ENCODE data around the gene CLIP1.
A peak's percentile ranks its signal among the peaks of the same experiment; 100 is the strongest.

Gene CLIP1

DNA sequence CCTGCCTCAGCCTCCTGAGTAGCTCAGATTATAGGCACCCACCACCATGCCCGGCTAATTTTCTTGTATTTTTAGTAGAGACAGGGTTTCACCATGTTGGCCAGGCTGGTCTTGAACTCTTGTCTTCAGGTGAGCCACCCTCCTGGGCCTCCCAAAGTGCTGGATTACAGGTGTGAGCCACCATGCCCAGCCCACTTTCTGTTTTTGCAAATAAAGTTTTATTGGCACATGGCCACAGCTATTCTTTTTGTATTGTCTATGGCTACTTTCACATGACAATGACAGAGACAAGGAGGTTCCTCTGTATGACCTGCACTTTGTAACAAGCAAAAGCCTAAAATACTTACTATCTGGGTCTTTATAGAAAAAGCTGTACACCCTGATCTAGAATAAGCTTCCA is 176.9 kb downstream of the CLIP1 start:
- DNase-seq (ENCODE audit: low spot score), result no peak

DNA sequence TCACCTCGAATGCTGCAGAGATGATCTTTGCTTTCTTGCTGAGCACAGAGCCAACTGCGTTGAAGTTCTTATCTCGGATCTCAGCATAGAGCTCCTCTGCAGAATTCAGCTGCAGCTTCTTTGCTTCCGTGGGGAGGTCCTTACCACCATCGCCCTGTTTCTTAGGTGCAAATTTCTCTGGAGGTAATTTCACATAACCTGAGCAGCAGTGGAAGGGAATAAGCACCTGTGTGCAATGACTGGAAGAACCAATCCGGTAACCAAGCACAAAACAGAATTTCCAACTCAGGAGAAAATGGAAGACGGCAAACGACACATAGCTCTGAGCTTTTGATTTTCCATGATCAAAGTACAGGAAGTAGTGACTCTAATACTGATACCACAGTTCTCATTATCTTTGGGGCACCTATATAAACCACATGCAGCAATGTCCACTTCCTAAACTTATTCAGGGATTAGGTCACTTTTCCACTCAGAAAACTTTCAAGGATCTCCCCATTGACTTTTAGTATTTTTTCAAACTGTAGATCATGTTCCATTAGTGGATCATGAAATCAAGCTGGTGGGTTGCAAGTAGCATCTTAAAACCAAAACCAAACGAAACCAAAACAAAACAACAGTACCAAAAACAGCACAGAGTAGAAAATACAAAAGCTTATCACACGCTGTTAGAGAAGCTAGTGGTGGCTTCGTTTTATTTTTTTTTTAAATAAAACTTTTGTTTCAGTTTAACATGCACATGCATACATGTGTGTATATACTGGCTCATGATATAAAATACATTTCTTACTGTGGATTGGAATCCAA is 177.7 kb downstream of the CLIP1 start:
- DNase-seq (ENCODE audit: low spot score), result no peak

DNA sequence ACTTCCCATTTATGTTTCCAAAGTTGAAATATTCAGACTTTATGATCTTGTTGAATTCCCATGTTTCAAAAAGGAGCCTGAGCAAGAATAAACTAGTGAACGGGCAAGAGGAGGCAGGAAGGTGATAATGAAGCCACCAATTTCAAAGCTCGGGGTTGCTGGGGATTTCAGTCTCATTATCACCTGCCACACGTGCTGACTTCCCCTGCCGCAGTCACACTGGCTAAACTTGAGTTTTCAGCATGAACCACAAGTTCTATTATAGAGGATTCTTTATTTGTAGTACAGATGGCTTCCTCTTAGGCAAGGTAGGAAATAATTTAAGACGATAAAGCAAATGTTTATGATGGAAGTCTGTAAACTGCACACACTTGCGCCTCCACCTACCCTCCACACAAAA is 178.5 kb downstream of the CLIP1 start:
- no peak for DNase-seq (ENCODE audit: low spot score)

DNA sequence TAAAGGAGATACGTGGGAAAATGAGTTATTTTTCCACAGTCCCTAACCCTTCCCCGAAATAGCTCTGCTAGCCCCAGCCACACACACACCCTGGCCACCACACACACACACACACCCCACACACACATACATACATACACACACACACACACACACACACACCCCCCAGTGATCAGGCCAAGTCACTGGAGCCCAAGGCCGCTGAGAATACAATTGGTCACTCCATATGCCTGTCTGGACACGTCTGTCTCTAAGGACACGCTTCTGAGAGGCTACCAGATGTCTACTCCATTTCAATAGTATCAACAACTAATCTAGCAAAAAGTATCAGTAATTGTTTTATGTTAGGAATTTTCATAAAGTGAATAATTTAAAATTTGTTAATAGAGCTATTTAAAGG is 183.6 kb downstream of the CLIP1 start:
- no peak for DNase-seq (ENCODE audit: low spot score)

DNA sequence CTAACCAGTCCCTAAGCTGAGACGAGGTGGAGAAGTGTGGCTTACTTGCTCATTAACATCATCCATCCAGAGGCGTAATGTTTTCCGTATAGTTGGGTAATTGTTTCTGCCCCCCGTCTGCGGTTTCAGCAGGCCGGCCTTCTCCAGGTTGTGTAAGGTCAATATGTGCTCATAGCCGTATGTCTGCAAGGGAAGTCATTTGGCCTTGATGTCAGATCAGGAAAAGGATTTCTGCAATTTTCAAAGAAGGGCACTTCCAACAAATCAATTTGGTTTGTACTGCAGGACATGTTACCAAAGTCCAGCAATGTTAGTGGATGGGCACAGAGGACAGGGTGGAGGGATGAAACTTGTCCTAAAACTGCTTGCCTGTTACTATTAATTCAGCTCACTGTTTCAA is 186.7 kb downstream of the CLIP1 start:
- DNase-seq (ENCODE audit: low spot score), result no peak

DNA sequence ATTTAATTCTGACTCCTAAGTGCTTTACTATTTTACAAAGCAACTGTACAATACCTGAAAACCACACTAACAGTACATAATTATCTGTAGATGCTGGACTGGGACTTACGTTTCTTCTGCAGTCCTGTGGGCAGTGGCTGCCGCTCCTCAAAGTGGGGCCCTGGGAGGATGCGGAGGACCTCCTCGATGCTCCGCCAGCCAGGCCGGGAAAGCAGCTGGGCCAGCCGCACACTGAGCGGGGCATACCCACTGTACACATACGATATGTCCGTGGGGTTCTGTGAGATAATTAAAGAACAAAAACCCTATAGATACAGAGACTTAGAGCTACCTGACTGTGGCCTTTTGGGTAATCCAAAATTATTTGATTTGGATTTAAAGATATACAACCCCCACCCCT is 189.8 kb downstream of the CLIP1 start:
- no peak for DNase-seq (ENCODE audit: low spot score)

DNA sequence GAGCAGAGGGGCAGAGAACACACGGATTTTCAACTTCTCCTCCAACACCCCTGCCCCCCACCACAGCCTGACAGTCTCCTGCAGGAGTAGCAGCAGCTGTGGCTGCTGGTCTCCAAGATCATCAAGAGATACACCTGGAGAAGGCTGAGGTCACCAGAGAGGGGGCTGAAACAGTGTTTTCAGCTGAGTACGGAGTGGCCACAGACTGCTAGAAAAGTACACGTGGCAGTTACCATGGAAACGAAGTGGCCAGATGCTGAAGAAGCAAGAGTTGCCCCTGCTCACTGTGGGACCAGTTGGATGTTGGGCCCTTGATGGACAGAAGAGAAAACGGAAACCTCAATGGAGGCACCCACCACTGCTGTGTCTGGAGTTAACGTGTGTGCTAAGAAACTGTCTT is 191.7 kb downstream of the CLIP1 start:
- no peak for DNase-seq (ENCODE audit: low spot score)

DNA sequence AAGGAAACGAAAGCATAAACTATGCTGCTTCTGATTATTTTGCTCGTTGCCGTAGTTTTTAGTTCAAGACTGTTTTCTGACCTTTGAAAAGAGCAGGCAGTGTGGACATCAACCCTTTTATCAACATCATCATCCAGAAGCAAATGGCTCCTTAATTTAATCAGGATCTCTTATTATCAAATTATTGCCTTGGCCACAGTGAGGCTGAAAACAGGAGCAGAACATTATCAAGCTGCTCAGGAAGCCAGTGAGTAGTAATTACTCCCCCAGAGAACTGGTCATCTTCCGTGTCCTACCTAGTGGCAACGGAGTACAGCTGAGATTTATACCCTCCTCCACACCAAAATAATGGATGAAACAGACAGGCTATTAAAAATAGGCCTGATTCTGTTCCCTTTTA is 194.4 kb downstream of the CLIP1 start:
- DNase-seq (ENCODE audit: low spot score), result no peak

DNA sequence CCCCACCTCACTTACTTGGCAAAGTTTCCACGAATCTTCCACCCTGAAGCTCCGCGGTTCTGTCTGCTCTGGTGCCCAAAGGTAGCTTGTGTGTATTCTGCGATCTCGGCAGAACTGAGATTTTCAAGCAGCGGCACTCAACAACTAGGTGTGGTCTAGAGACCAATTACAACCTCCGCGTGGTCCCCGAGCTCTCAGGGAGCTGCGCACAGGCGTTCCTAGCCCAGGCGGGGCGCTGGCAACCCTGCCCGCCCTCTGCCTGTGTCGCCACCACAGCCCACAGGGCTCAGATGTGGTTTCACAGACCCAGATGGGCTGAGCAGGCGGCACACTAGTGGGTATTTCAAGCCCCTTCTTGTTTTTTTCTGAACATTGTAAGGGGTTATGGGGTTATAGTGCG is 195.1 kb downstream of the CLIP1 start:
- DNase-seq (ENCODE audit: low spot score), result no peak

DNA sequence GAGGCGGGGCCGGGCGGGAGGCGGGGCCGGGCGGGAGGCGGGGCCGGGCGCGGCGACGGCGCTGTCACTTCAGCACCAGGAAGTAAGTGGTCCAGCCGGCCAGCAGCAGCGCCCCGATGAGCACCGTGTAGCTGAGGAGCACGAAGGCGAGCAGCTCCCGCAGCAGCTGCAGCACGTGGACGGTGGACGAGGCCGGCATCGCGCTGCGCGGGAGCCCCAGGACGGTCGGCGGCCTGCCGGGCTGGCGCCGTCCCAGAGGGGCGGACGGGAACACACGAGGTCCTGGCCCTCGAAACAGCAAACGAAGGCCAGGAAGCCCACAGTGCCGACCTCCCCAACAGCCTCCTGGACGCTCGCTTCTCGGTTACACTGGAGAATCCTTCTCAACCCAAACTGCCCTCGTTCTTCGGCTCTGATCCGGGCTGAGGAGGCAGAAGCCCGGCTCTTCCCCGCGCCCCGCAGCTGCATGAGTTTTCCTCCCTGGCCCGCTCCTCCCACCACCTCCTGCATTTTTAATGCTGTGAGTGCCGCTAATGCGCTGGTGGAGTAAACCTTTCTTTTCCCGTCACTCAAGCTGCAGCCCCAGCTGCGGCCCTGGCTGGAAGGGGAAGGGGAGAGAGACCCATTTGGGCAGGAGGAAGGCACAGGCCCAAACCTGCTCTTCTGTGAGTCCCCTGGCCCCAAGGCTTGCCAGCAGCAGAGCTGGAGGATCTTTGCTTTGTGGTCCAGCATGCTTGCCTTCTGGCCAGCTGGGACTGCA is 195.9 kb downstream of the CLIP1 start:
- DNase-seq (ENCODE audit: low spot score), result no peak

DNA sequence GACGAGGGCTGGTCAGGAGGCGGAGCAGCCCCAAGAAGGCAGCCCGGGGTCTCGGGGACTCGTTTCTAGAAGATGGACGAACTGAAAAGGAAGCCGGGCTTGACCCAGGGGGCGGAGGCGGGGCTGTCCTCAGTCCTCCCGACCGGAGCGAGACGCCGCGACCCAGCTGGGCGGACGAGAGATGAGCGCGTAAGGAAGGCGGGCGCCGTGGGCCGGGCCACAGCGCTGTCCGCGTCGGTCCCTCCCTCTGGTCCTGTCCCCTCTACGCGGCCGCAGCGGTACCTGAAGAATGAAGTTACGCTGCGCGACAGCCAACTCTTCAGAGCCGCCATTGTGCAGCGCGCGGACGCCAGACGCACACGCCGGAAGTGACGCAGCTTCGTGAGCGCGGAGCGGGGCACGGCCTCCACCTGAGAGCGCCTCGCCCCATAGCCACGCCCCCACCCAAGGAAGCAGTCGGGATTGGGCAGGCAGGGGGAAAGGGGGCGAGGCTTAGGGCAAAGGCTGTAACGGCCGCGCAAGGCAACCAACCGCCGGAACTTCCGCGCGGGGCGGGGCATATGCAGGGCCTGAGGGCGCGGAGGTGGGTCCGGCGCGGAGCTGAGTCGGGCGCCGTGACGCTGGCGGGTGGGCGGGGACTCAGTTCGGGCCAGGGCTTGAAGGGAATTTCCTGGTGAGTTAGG is 196.6 kb downstream of the CLIP1 start, which contains the start of gene DIABLO:
Gene DIABLO, minus strand, starts transcription at position 370 of the 683 bp plus-strand sequence. Its CDS starts 38 bp downstream, at position 332.
- peak; percentile 100 for DNase-seq (ENCODE audit: low spot score)

All from ecto neural progenitor cell (in vitro differentiated cells).